GM19452 (cell line): Measurements from ENCODE around the gene NUP58.

Experiments used
- ATAC-seq: cut with Tn5 transposase; IDR thresholded peaks from one replicate; pipeline ENCODE4 v1.9.1; 2021; ENCODE audit not compliant: unreplicated experiment

Gene NUP58

GRCh38 chr13:25375727-25376358, 74.4 kb downstream of the NUP58 start:
- no peak for ATAC-seq

GRCh38 chr13:25377244-25377962, 76.0 kb downstream of the NUP58 start:
- ATAC-seq, result no peak

GRCh38 chr13:25378528-25378927, 77.1 kb downstream of the NUP58 start:
- ATAC-seq, result no peak

GRCh38 chr13:25379011-25379410, 77.6 kb downstream of the NUP58 start:
- no peak for ATAC-seq

DNA sequence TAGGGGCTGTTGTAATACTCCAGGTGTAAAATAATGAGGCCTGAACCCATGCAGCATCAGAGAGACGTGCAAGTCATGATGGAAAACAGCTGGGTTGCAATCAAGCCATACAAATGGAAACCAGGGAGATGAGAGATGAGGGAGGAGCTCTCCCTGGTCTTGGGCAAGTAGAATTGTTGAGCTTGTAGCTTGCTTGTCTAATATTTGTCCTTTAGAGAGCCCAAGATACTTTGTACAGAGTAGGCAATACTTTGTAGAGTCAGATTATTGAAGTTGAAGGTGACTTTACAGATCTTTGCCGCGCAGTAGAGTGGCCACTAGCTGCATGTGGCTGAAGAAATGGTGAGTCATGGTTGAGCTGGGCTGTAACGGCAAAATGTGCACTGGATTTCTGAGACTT, 78.7 kb downstream of the NUP58 start:
- ATAC-seq, result no peak

GRCh38 chr13:25380741-25381324, 79.4 kb downstream of the NUP58 start:
- no peak for ATAC-seq

- ATAC-seq, result no peak
Observed at GRCh38 chr13:25384758-25385410, 83.5 kb downstream of the NUP58 start.

GRCh38 chr13:25391932-25392331, 90.5 kb downstream of the NUP58 start:
- ATAC-seq, result no peak
